IMR-90 (cell line): ENCODE results near the gene TMEM52B. TPM values are rescaled to one million over a fixed set of nuclear protein-coding genes. Genes with fewer than 3 reads are reported as not detected.

Source experiments
- ATAC-seq: fragments of 200-7000 bp; cut with Tn5 transposase; 2 replicates; pipeline ENCODE4 v1.9.1; 2020; ENCODE audit warnings: low read depth, mild to moderate bottlenecking, moderate library complexity
- BruUV-seq: library from RNA; stranded (reverse); fragments of 400-500 nt; replicated peaks from 2 replicates; lab custom pipeline; 2021; lab: Mats Ljungman, UMichigan
- CTCF ChIA-PET: fragments of 300-600 bp; formaldehyde crosslinking; extraction: SDS; loops from one replicate; lab custom pipeline; 2021; ENCODE audit warnings: antibody characterized with exemption; lab: Yijun Ruan, JAX
- POLR2A ChIA-PET: fragments of 300-600 bp; sonication (Branson Sonifier 250); formaldehyde crosslinking; loops from one replicate; lab custom pipeline; 2022; ENCODE audit warnings: antibody characterized with exemption; ENCODE audit not compliant: unreplicated experiment; lab: Charles Lee
- DNase-seq: peaks from one replicate; pipeline ENCODE4 v3.0.0; 2013
- H2AFZ ChIP-seq: replicated peaks from 2 replicates; pipeline ENCODE3; 2013; ENCODE audit warnings: low read length, mild to moderate bottlenecking; ENCODE audit not compliant: poor library complexity
- H2AK5ac ChIP-seq: 2 replicates; pipeline ENCODE4 v1.6.1; 2013; ENCODE audit warnings: low read depth, low read length, inconsistent platforms
- H2AK9ac ChIP-seq: replicated peaks from 2 replicates; pipeline ENCODE3; 2013; ENCODE audit warnings: mild to moderate bottlenecking, low read depth, low read length, moderate library complexity; ENCODE audit not compliant: poor library complexity
- H2BK120ac ChIP-seq: 2 replicates; pipeline ENCODE4 v1.6.1; 2013; ENCODE audit warnings: low read depth, low read length, inconsistent platforms
- H2BK15ac ChIP-seq: 3 replicates; pipeline ENCODE4 v1.6.1; 2013; ENCODE audit warnings: low read depth, low read length, inconsistent platforms
- H2BK20ac ChIP-seq: 2 replicates; pipeline ENCODE4 v1.6.1; 2013; ENCODE audit warnings: low read depth, mild to moderate bottlenecking, inconsistent platforms, low read length, moderate library complexity
- H2BK5ac ChIP-seq: 2 replicates; pipeline ENCODE4 v1.6.1; 2013; ENCODE audit warnings: mild to moderate bottlenecking, low read depth, low read length, inconsistent platforms; ENCODE audit not compliant: poor library complexity, severe bottlenecking
- H3K14ac ChIP-seq: replicated peaks from 2 replicates; pipeline ENCODE4 v1.6.1; 2013; ENCODE audit warnings: low read depth, low read length, inconsistent platforms
- H3K18ac ChIP-seq: 2 replicates; pipeline ENCODE4 v1.6.1; 2013; ENCODE audit warnings: low read depth, low read length, control low read depth
- H3K23ac ChIP-seq: 2 replicates; pipeline ENCODE4 v1.6.1; 2013; ENCODE audit warnings: low read depth, low read length, inconsistent platforms
- H3K27ac ChIP-seq: 2 replicates; pipeline ENCODE4 v1.5.1; 2013; ENCODE audit warnings: mild to moderate bottlenecking, control low read depth, low read length; ENCODE audit not compliant: insufficient read depth
- H3K27me3 ChIP-seq: 2 replicates; pipeline ENCODE4 v1.6.1; 2013; ENCODE audit warnings: low read length; ENCODE audit not compliant: control insufficient read depth, insufficient read depth
- H3K36me3 ChIP-seq: 2 replicates; pipeline ENCODE4 v1.6.1; 2013; ENCODE audit warnings: low read length, mixed read lengths; ENCODE audit not compliant: control insufficient read depth, insufficient read depth
- H3K4ac ChIP-seq: 2 replicates; pipeline ENCODE4 v1.6.1; 2013; ENCODE audit warnings: low read depth, low read length, inconsistent platforms
- H3K4me1 ChIP-seq: 2 replicates; pipeline ENCODE4 v1.6.1; 2013; ENCODE audit warnings: low read length, mixed read lengths; ENCODE audit not compliant: control insufficient read depth, insufficient read depth
- H3K4me2 ChIP-seq: 2 replicates; pipeline ENCODE4 v1.6.1; 2013; ENCODE audit warnings: low read depth, mild to moderate bottlenecking, control low read depth, low read length, moderate library complexity
- H3K4me3 ChIP-seq: 2 replicates; pipeline ENCODE4 v1.5.1; 2013; ENCODE audit warnings: low read depth, mild to moderate bottlenecking, control low read depth, low read length, moderate library complexity; ENCODE audit not compliant: insufficient read depth
- H3K56ac ChIP-seq: 2 replicates; pipeline ENCODE4 v1.6.1; 2013; ENCODE audit warnings: low read length, inconsistent platforms; ENCODE audit not compliant: insufficient read depth; ENCODE audit errors: extremely low read depth
- H3K79me1 ChIP-seq, 2 experiments: 2 replicates each; pipeline ENCODE4 v1.6.1; 2013; ENCODE audit warnings: low read length in 2 of 2, inconsistent platforms in 1 of 2, low read depth in 1 of 2
- H3K9ac ChIP-seq: 2 replicates; pipeline ENCODE4 v1.6.1; 2013; ENCODE audit warnings: low read depth, low read length, control low read depth
- H3K9me1 ChIP-seq: 2 replicates; pipeline ENCODE4 v1.6.1; 2013; ENCODE audit warnings: low read length, inconsistent platforms; ENCODE audit not compliant: insufficient read depth
- H3K9me3 ChIP-seq: 2 replicates; pipeline ENCODE4 v1.6.1; 2013; ENCODE audit warnings: low read length; ENCODE audit not compliant: control insufficient read depth, insufficient read depth
- H4K20me1 ChIP-seq: 2 replicates; pipeline ENCODE4 v1.6.1; 2013; ENCODE audit warnings: low read length, inconsistent platforms; ENCODE audit not compliant: insufficient read depth
- H4K5ac ChIP-seq: 2 replicates; pipeline ENCODE4 v1.6.1; 2013; ENCODE audit warnings: mild to moderate bottlenecking, low read depth, low read length, control low read depth
- H4K8ac ChIP-seq, 2 experiments: 2 replicates each; pipeline ENCODE4 v1.6.1; 2013; ENCODE audit warnings: low read depth in 2 of 2, low read length in 2 of 2, control low read depth in 1 of 2, inconsistent platforms in 1 of 2
- H4K91ac ChIP-seq: 2 replicates; pipeline ENCODE4 v1.6.1; 2013; ENCODE audit warnings: low read depth, low read length, inconsistent platforms; ENCODE audit not compliant: insufficient read depth
- BHLHE40 ChIP-seq: fragments of 150-350 bp; IDR thresholded peaks from 2 replicates; pipeline ENCODE4 v1.6.1; 2016; ENCODE audit warnings: mild to moderate bottlenecking, low read depth, low read length
- CEBPB ChIP-seq: IDR thresholded peaks from 2 replicates; pipeline ENCODE4 v1.6.1; 2012; ENCODE audit warnings: low read depth, low read length, improper control_type of control experiment
- FOS ChIP-seq: fragments of 150-350 bp; IDR thresholded peaks from 2 replicates; pipeline ENCODE4 v1.6.1; 2016; ENCODE audit warnings: low read depth, low read length
- MAFK ChIP-seq: IDR thresholded peaks from 2 replicates; pipeline ENCODE4 v1.6.1; 2012; ENCODE audit warnings: low read depth, low read length, improper control_type of control experiment
- MAZ ChIP-seq: IDR thresholded peaks from 2 replicates; pipeline ENCODE4 v1.6.1; 2012; ENCODE audit warnings: low read depth, mild to moderate bottlenecking, low read length, improper control_type of control experiment, moderate library complexity, borderline replicate concordance
- RCOR1 ChIP-seq: IDR thresholded peaks from 2 replicates; pipeline ENCODE4 v1.6.1; 2012; ENCODE audit warnings: mild to moderate bottlenecking, low read length, improper control_type of control experiment; ENCODE audit not compliant: insufficient replicate concordance
- WGBS, 2 experiments: methylation state at CpG; one replicate each; pipeline versions ENCODE4 v1.1.5 to v1.1.7; 2013; ENCODE audit warnings: missing lambda C conversion rate in 2 of 2; ENCODE audit not compliant: insufficient read length in 1 of 2; ENCODE audit errors: extremely low coverage in 2 of 2; 5-methylcytosine and 5-hydroxymethylcytosine counted together
- dilution Hi-C: fragments of 300-500 bp; cut with HindIII; formaldehyde crosslinking; loops from one replicate; pipeline ENCODE4 v1.14.3; 2018; ENCODE audit warnings: low sequenced_read_pairs; ENCODE audit not compliant: unreplicated experiment
- in situ Hi-C: fragments of 300-500 bp; cut with MboI; formaldehyde crosslinking; loops from 3 replicates; pipeline ENCODE4 v1.14.3; 2019; ENCODE audit warnings: low sequenced_read_pairs, inconsistent platforms, mixed read lengths
- intact Hi-C: fragments of 100-400 bp; cut with micrococcal nuclease; formaldehyde crosslinking; loops from 2 replicates; pipeline ENCODE4 v1.10.0; 2022
- polyA plus RNA-seq, 3 experiments: library from polyadenylated mRNA; depleted of rRNA; stranded (reverse); fragments of >200 nt; gene quantifications; 2 replicates each; pipeline ENCODE4 v1.2.3, GENCODE V29; 2012; ENCODE audit warnings: low replicate concordance in 1 of 3
- total RNA-seq: library from RNA; depleted of rRNA; stranded (reverse); fragments of >200 nt; gene quantifications from 2 replicates; pipeline ENCODE4 v1.2.3, GENCODE V29; 2012
- TF ChIP-seq, protein P1 (sequence below): conservative IDR thresholded peaks from 2 replicates; pipeline ENCODE4 v1.5.1; 2012; ENCODE audit warnings: mild to moderate bottlenecking, low read depth, low read length, improper control_type of control experiment
- TF ChIP-seq, protein P2 (sequence below): fragments of 150-350 bp; IDR thresholded peaks from 2 replicates; pipeline ENCODE4 v1.6.1; 2017; ENCODE audit warnings: mild to moderate bottlenecking, antibody characterized with exemption, low read length, low read depth

Gene TMEM52B
- total and polyA plus RNA-seq, 2 of the 4 experiments (the other 2 are of a cell fraction): 2.0 to 3.6 TPM

DNA sequence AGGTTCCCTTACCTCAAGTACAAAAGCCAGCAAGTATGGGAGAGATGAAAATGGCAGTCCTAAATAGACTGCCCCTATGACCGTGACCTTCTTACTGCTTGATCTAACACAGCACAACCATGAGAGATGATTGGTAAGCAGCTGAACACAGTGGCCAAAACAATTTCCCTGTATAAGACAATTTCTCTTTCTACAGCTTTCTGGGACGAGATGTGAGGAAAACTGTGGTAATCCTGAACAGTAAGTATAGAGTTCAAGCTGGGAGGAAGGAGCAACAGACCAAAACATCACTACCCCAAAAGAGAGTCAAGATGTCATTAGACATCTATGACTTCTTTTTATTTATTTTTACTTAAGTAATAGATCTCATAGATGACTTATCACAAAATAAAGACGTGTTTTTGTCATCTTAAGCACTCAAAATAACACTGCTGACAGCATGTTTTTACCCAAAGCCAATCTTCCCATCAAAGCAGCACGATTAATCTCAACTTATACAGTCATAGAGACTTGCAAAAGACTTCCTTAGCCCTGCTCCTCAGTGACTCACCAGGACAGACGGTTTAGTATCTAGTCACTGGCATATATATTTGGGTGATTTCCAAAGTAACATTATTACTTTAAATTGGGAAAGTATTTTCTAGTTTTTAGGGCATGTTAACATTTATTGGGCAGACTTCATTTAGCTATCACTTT, 3.7 kb downstream of the TMEM52B start:
- CTCF ChIA-PET: interaction anchor here (0.6 to 0.7 kb wide), 4 partner anchors 29 to 1501 kb away, joined by 3 to 10 read pairs (median 3); no protein-coding TSS in a partner anchor
- no peak overlapping the region for H2AFZ ChIP-seq
- no peaks in the 10 kb centered on the region for H3K36me3 ChIP-seq
- ATAC-seq (peak; percentile 63), DNase-seq (peak; percentile 92)
- H2BK120ac ChIP-seq: peak overlapping the region; percentile 90
- WGBS, 2 experiments: no CpG with 5 or more reads among the region's 5 CpGs
- peak overlapping the region; percentile 87 for H3K4ac ChIP-seq
- H2AK9ac ChIP-seq: no peak overlapping the region
- peak overlapping the region; percentile 83 for H3K14ac ChIP-seq
- no peak overlapping the region for H3K9ac ChIP-seq
- H3K4me3 ChIP-seq: no peak overlapping the region
- H2BK5ac ChIP-seq: peak overlapping the region; percentile 90
- H3K4me2 ChIP-seq: peak overlapping the region; percentile 44; the same call in 1 of the 2 replicates
- peak overlapping the region; percentile 74 to 88 for H4K8ac ChIP-seq
- peak overlapping the region; percentile 69 for H3K56ac ChIP-seq
- no TSS peak for BruUV-seq
- H4K5ac ChIP-seq: peak overlapping the region; percentile 99
- peak overlapping the region; percentile 92 for H4K91ac ChIP-seq
- H3K79me1 ChIP-seq: 0 out of 4 replicates have a peak, but pooled peaks cover 0 to 4% of the 10 kb centered on the region in 2 experiments
- TF ChIP-seq BHLHE40 (peak; percentile 25; the same call in 1 of the 2 replicates), MAFK (peak; percentile 71), FOS (peak; percentile 90), RCOR1 (no peak), CEBPB (peak; percentile 94), MAZ (no peak)
- TF ChIP-seq, protein P1, sequence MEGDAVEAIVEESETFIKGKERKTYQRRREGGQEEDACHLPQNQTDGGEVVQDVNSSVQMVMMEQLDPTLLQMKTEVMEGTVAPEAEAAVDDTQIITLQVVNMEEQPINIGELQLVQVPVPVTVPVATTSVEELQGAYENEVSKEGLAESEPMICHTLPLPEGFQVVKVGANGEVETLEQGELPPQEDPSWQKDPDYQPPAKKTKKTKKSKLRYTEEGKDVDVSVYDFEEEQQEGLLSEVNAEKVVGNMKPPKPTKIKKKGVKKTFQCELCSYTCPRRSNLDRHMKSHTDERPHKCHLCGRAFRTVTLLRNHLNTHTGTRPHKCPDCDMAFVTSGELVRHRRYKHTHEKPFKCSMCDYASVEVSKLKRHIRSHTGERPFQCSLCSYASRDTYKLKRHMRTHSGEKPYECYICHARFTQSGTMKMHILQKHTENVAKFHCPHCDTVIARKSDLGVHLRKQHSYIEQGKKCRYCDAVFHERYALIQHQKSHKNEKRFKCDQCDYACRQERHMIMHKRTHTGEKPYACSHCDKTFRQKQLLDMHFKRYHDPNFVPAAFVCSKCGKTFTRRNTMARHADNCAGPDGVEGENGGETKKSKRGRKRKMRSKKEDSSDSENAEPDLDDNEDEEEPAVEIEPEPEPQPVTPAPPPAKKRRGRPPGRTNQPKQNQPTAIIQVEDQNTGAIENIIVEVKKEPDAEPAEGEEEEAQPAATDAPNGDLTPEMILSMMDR: no peak
- TF ChIP-seq, protein P2, sequence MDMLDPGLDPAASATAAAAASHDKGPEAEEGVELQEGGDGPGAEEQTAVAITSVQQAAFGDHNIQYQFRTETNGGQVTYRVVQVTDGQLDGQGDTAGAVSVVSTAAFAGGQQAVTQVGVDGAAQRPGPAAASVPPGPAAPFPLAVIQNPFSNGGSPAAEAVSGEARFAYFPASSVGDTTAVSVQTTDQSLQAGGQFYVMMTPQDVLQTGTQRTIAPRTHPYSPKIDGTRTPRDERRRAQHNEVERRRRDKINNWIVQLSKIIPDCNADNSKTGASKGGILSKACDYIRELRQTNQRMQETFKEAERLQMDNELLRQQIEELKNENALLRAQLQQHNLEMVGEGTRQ: no peak
- H3K9me3 ChIP-seq: no peaks in the 10 kb centered on the region
- H2BK20ac ChIP-seq: peak overlapping the region; percentile 90
- dilution Hi-C loops (no loop called here), intact Hi-C loops (no loop called here), in situ Hi-C loops (no loop called here)
- peak overlapping the region; percentile 92 for H2AK5ac ChIP-seq
- peak overlapping the region; percentile 88 for H3K27ac ChIP-seq
- H3K23ac ChIP-seq: peak overlapping the region; percentile 76
- H3K27me3 ChIP-seq: no peaks in the 10 kb centered on the region
- peaks cover 28% of the 10 kb centered on the region for H3K4me1 ChIP-seq
- peaks cover 8% of the 10 kb centered on the region for H3K9me1 ChIP-seq
- POLR2A ChIA-PET: no interaction called here
- peak overlapping the region; percentile 88 for H3K18ac ChIP-seq
- H2BK15ac ChIP-seq: peak overlapping the region; percentile 99
- H4K20me1 ChIP-seq: no peaks in the 10 kb centered on the region
